GM12801 (cell line): ENCODE data around the gene EVI5L.

Experiments used
- CTCF ChIP-seq: IDR thresholded peaks from one replicate; pipeline ENCODE4 v1.5.1; 2011; ENCODE audit warnings: control low read depth; ENCODE audit not compliant: insufficient read length; ENCODE audit errors: extremely low read depth

Gene EVI5L

DNA sequence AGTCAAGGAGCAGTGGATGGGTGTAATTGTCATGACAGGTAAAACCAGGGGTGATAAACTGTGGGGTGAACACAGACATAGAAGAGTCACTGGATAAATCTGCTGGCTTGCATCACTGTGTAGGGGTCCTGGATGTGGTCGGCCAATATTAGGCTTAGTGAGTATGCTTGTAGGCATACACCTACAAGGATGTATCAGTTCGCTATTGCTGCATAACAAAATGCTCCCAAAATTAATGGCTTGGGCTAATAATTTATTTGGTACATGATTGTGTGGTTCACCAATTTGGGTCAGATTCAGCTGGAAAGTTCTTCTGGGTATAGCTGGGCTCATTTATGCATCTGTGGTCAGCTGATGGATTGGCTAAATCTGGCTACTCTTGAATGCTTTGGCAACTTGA lies 11.2 kb upstream of the EVI5L start:
- TF ChIP-seq CTCF = no peak

DNA sequence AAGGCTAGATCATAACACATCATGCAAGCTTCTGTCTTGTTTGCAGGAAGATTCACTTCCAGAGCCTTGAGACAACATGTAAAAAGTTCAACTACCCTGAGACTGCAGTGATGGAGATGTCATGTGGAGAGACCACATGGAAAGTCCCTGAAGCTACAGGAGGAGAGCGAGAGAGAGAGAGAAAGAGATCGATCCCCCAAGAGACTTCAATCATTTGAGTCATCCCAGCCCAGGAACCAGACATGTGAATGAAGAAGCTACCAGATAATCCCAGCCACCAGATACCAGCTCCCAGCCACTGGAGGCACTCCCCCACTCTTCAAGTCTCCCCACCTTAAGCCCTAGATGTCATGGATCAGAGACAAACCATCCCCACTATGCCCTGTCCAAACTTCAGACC lies 10.7 kb upstream of the EVI5L start:
- no peak for TF ChIP-seq CTCF

DNA sequence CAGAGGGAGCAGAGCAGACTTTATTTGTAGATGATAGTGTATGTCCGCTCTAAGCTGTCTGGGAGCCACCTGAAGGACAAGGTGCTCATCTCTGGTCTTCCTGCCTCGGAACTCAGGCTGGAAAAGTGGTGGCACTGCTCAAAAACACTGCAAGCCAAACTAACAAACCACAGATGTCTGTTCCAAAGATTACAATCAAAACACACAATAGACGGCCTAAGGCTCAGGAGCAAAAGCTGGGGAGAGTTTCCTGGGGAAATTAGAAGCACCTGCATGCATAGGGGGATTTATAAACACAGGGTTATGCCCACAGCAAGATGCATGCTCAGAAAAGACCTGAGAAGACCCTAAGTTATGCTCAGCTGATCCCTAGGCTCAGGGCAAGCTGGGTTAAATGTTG lies 9.4 kb upstream of the EVI5L start:
- TF ChIP-seq CTCF = no peak

- TF ChIP-seq CTCF = no peak
Measured at GRCh38 chr19:7822910-7823515, 7.0 kb upstream of the EVI5L start.

GRCh38 chr19:7823686-7824301 lies 6.2 kb upstream of the EVI5L start:
- no peak for TF ChIP-seq CTCF

GRCh38 chr19:7829166-7829520 lies 875 bp upstream of the EVI5L start:
- no peak for TF ChIP-seq CTCF

- TF ChIP-seq CTCF = no peak
Measured at GRCh38 chr19:7830272-7830771, 304 bp downstream of the EVI5L start.
